T-cell (primary cell): Measurements from ENCODE around the gene ECSIT. TPM values are rescaled to one million over a fixed set of nuclear protein-coding genes. Genes with fewer than 3 reads are reported as not detected.
A peak's percentile ranks its signal among the peaks of the same experiment; 100 is the strongest.
"Not testable (repeated sequence)": the region's sequence is repeated elsewhere in the genome, so short reads cannot be mapped to it uniquely, and the experiment has no call there.

ENCODE experiments used
- ATAC-seq, 4 experiments: fragments of 200-7000 bp in 3 of 4; fragments of 150-1000 bp in 1 of 4; cut with Tn5 transposase; replicated peaks in 1 of 4; 1 replicate in 3 of 4; 2 replicates in 1 of 4; pipeline ENCODE4 v1.10.0; 2021; ENCODE audit warnings: moderate library complexity in 3 of 4, mild to moderate bottlenecking in 2 of 4, moderate number of reproducible peaks in 1 of 4
- CTCF ChIA-PET, 2 donors: fragments of 300-600 bp; sonication (Branson Sonifier 250); formaldehyde crosslinking; loops; one replicate each; lab custom pipeline; 2022; ENCODE audit warnings: antibody characterized with exemption in 2 of 2; lab: Charles Lee
- POLR2A ChIA-PET, 2 donors: fragments of 300-600 bp; sonication (Branson Sonifier 250); formaldehyde crosslinking; loops; one replicate each; lab custom pipeline; 2022; ENCODE audit warnings: antibody characterized with exemption in 2 of 2; lab: Charles Lee
- DNase-seq, 35 experiments: peaks; one replicate each; pipeline versions ENCODE4 v3.0.0 to v3.0.0-alpha.2; 2013 to 2023
- H3K27ac ChIP-seq: one replicate; pipeline ENCODE4 v1.5.1; 2013; ENCODE audit warnings: low read length
- H3K27me3 ChIP-seq, 2 experiments: replicated peaks in 1 of 2; 1 replicate in 1 of 2; 2 replicates in 1 of 2; pipeline versions ENCODE4 v1.6.1 to v1.7.0; 2013; ENCODE audit warnings: low read length in 1 of 2, mixed read lengths in 1 of 2; ENCODE audit not compliant: control insufficient read depth in 2 of 2, insufficient read depth in 2 of 2; ENCODE audit errors: extremely low read depth in 1 of 2
- H3K36me3 ChIP-seq, 2 donors: 1 replicate in 1 of 2; 2 replicates in 1 of 2; pipeline versions ENCODE4 v1.6.1 to v1.7.0; 2013; ENCODE audit warnings: low read length in 1 of 2; ENCODE audit not compliant: control insufficient read depth in 2 of 2, insufficient read depth in 1 of 2; ENCODE audit errors: extremely low read depth in 1 of 2
- H3K4me1 ChIP-seq, 2 experiments: 1 replicate in 1 of 2; 2 replicates in 1 of 2; pipeline versions ENCODE4 v1.6.1 to v1.7.0; 2013; ENCODE audit warnings: low read length in 2 of 2, mixed read lengths in 1 of 2; ENCODE audit not compliant: insufficient read depth in 2 of 2, control insufficient read depth in 1 of 2; ENCODE audit errors: extremely low read depth in 1 of 2
- H3K4me3 ChIP-seq, 2 donors: 1 replicate in 1 of 2; 2 replicates in 1 of 2; pipeline versions ENCODE4 v1.5.1 to v1.7.0; 2013; ENCODE audit warnings: mild to moderate bottlenecking in 2 of 2, low read length in 1 of 2, moderate library complexity in 1 of 2; ENCODE audit not compliant: control insufficient read depth in 1 of 2; ENCODE audit errors: extremely low read depth in 1 of 2
- H3K9me3 ChIP-seq: 2 replicates; pipeline ENCODE4 v1.7.0; 2013
- H3K27ac Mint-ChIP-seq, 2 donors: one replicate each; pipeline ENCODE4 v1.8.0; 2020 to 2021; ENCODE audit warnings: mild to moderate bottlenecking in 2 of 2, mixed read lengths in 2 of 2
- H3K27me3 Mint-ChIP-seq, 2 donors: one replicate each; pipeline ENCODE4 v1.8.0; 2021 to 2022; ENCODE audit warnings: mixed read lengths in 2 of 2
- H3K36me3 Mint-ChIP-seq: one replicate; pipeline ENCODE4 v1.8.0; 2021; ENCODE audit warnings: mixed read lengths
- H3K4me1 Mint-ChIP-seq, 3 donors: one replicate each; pipeline ENCODE4 v1.8.0; 2020 to 2022; ENCODE audit warnings: mixed read lengths in 3 of 3, mild to moderate bottlenecking in 1 of 3
- H3K4me3 Mint-ChIP-seq, 3 donors: one replicate each; pipeline ENCODE4 v1.8.0; 2020 to 2022; ENCODE audit warnings: mild to moderate bottlenecking in 3 of 3, mixed read lengths in 3 of 3, moderate library complexity in 3 of 3
- H3K9me3 Mint-ChIP-seq, 3 donors: one replicate each; pipeline ENCODE4 v1.8.0; 2020 to 2022; ENCODE audit warnings: mixed read lengths in 3 of 3
- WGBS: methylation state at CpG from one replicate; pipeline ENCODE4 v1.1.5; 2013; ENCODE audit warnings: missing lambda C conversion rate; ENCODE audit not compliant: insufficient coverage; 5-methylcytosine and 5-hydroxymethylcytosine counted together
- total RNA-seq, 35 experiments: library from RNA in 6 of 35; stranded (reverse) in 6 of 35; fragments of 120-200 nt in 1 of 35; gene quantifications; one replicate each; pipeline versions ENCODE4 v1.2.1 to v1.2.4 and lab custom pipeline; 2013 to 2026

Gene ECSIT
- total RNA-seq, 5 donors from 2014 or later (not counting 1 experiment from before 2014, with no cell fraction given): 28.8 to 52.0 (median 48.4) TPM

DNA sequence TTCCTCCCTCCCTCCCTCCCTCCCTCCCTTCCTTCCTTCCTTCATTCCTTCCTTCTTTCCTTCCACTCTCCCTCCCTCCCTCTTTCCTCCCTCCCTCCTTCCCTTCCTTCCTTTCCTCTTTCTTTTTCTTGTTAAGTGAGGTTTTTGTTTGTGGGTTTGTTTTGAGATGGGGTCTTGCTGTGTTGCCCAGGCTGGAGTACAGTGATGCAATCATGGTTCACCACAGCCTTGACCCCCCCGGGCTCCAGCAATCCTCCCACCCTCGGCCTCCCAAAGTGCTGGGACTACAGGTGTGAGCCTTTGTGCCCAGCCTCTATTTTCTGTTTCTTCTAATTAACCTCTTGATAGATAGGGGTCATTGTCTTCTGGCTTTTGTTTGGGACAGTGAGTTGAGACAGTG lies 67.5 kb downstream of the ECSIT start:
- Histone ChIP-seq H3K36me3 (no peaks in the 10 kb centered on the region), H3K27me3 (peaks cover 0 to 40% of the 10 kb centered on the region in 2 experiments), H3K4me1 (no peaks in the 10 kb centered on the region), H3K27ac (no peak overlapping the region), H3K4me3 (no peak overlapping the region), H3K9me3 (no peaks in the 10 kb centered on the region)
- WGBS: no CpG with 5 or more reads among the region's 2 CpGs
- Mint-ChIP-seq H3K4me1 (peaks cover 0 to 4% (median 2%) of the 10 kb centered on the region in 3 donors), H3K9me3 (no peaks in the 10 kb centered on the region), H3K36me3 (no peaks in the 10 kb centered on the region), H3K4me3 (no peak overlapping the region), H3K27me3 (peaks cover 18 to 21% of the 10 kb centered on the region in 2 donors), H3K27ac (no peak overlapping the region)
- ChIA-PET CTCF (interaction anchor here in 1 of 2 donors (0.6 kb wide), 1 partner anchor 540 kb away, joined by 3 read pairs; no protein-coding TSS in a partner anchor), POLR2A (interaction anchor here in 1 of 2 donors (0.7 kb wide), 1 partner anchor 38 kb away, joined by 4 read pairs; no protein-coding TSS in a partner anchor)
- DNase-seq (no peak), ATAC-seq (no peak)

DNA sequence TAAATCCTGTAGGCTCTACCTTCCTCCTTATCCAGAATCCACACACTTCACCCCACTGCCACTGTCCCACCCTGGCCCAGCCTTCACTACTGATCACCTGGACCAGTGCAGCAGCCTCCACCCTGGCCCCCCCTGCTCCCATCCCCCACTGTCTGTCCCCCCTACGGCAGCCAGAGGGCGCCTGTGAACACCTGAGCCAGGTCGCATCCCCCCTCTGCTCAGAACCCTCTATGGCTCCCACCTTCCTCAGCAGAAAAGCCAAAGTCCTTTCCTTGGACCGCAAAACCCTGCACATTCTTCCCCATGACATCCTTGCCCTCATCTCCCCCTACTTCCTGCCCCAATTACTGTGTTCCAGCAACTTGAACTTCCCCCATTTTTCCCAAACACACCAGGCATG lies 68.7 kb downstream of the ECSIT start:
- no peak overlapping the region for H3K27ac ChIP-seq
- Mint-ChIP-seq H3K4me1 (peaks cover 0 to 4% (median 2%) of the 10 kb centered on the region in 3 donors), H3K9me3 (no peaks in the 10 kb centered on the region), H3K27me3 (peaks cover 16 to 21% of the 10 kb centered on the region in 2 donors), H3K27ac (no peak overlapping the region), H3K4me3 (no peak overlapping the region), H3K36me3 (no peaks in the 10 kb centered on the region)
- peak in 1 of 35 experiments; percentile 25 for DNase-seq
- CTCF ChIA-PET: no interaction called here
- ATAC-seq: no peak
- 47% methylated on average over 4 of the region's 4 CpGs for WGBS
- H3K9me3 ChIP-seq: no peaks in the 10 kb centered on the region
- H3K4me3 ChIP-seq: no peak overlapping the region
- no peaks in the 10 kb centered on the region for H3K36me3 ChIP-seq
- no peaks in the 10 kb centered on the region for H3K4me1 ChIP-seq
- POLR2A ChIA-PET: no interaction called here
- H3K27me3 ChIP-seq: peaks cover 0 to 29% of the 10 kb centered on the region in 2 experiments

DNA sequence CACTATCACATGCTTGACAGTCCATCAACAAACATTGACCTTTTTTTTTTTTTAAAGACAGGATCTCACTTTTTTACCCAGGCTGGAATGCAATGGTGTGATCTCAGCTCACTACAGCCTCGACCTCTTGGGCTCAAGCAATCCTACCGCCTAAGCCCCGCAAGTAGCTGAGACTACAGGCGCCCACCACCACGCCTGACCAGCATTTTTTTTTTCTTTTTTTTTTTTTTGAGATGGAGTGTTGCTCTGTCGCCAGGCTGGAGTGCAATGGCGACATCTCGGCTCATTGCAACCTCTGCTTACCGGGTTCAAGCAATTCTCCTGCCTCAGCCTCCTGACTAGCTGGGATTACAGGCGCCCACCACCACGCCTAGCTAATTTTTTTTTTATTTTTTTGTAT lies 70.0 kb downstream of the ECSIT start:
- H3K9me3 Mint-ChIP-seq, POLR2A ChIA-PET, DNase-seq, H3K27ac Mint-ChIP-seq, H3K4me1 ChIP-seq, H3K36me3 Mint-ChIP-seq, H3K9me3 ChIP-seq, H3K36me3 ChIP-seq, H3K27ac ChIP-seq, ATAC-seq, H3K4me3 ChIP-seq, H3K4me1 Mint-ChIP-seq, H3K4me3 Mint-ChIP-seq, CTCF ChIA-PET: not testable (repeated sequence)
- 57% methylated on average over 3 of the region's 11 CpGs for WGBS
- H3K27me3 Mint-ChIP-seq: peaks cover 16 to 21% of the 10 kb centered on the region in 2 donors
- H3K27me3 ChIP-seq: peaks cover 0 to 24% of the 10 kb centered on the region in 2 experiments

DNA sequence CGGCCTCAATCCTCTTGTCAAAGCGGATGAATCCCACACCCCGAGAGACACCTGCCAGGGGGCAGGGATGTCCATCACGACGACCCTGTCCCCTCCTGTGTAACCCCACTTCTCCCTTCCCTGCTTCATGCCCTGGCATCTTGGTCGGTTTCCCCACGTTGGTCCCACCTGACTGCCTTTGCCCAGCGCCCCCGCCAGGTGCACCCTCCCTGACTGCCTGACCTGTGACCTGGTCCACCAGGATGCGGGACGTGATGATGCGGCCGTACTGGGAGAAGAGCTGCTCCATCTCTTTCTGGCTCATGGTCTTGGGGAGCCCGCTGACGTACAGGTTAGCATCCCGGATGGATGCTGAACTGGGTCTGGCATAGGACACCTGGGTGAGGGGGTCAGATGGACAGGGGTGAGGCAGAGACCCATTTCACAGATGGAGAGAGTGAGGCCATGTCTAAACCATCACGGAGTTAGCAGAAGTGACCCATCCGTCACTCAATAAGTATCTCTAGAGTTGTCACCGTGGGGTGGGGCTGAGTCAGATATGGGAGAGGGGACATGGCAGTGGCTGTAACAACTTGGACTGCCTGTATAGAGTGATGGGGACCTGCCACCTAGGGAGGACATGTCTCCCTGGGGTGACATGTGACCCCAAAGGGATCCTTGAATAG lies 70.6 kb downstream of the ECSIT start:
- CTCF ChIA-PET: interaction anchor here in 1 of 2 donors (0.5 kb wide), 1 partner anchor 114 kb away, joined by 3 read pairs; no protein-coding TSS in a partner anchor
- Mint-ChIP-seq H3K9me3 (no peaks in the 10 kb centered on the region), H3K27ac (no peak overlapping the region), H3K4me1 (peaks cover 0 to 4% (median 2%) of the 10 kb centered on the region in 3 donors), H3K36me3 (no peaks in the 10 kb centered on the region), H3K27me3 (peaks cover 16 to 20% of the 10 kb centered on the region in 2 donors), H3K4me3 (no peak overlapping the region)
- Histone ChIP-seq H3K9me3 (no peaks in the 10 kb centered on the region), H3K36me3 (no peaks in the 10 kb centered on the region), H3K4me3 (no peak overlapping the region), H3K4me1 (peaks cover 0 to 3% of the 10 kb centered on the region in 2 experiments), H3K27ac (no peak overlapping the region), H3K27me3 (peaks cover 0 to 24% of the 10 kb centered on the region in 2 experiments)
- WGBS: 90% methylated on average over 19 of the region's 19 CpGs
- ATAC-seq (no peak), DNase-seq (no peak)
- POLR2A ChIA-PET: no interaction called here

DNA sequence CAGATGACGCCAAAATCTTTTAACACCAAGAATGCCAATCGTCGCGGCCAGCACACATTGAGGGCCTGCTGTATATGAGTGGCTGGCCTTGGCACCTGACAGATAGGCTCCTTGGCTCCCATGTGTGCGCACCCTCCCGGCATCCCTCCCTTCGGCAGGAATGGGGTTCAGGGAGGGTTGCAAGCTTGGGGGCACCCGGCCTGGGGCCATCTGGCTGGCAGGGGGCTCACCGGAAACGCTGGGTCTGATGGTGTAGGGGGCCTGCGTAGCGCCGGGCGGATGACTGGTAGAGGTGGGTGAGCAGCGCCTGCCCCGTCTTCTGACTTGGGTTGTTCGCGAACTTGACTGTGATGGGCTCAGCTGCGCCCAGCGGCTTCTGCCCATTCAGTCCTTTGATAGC lies 71.1 kb downstream of the ECSIT start:
- CTCF ChIA-PET: interaction anchor here in 1 of 2 donors (0.5 kb wide), 1 partner anchor 115 kb away, joined by 3 read pairs; no protein-coding TSS in a partner anchor
- H3K27me3 Mint-ChIP-seq: peaks cover 16% of the 10 kb centered on the region in 2 donors
- no peaks in the 10 kb centered on the region for H3K9me3 Mint-ChIP-seq
- H3K4me1 Mint-ChIP-seq: no peaks in the 10 kb centered on the region
- H3K27ac Mint-ChIP-seq: no peak overlapping the region
- Histone ChIP-seq H3K4me1 (peaks cover 0 to 3% of the 10 kb centered on the region in 2 experiments), H3K36me3 (no peaks in the 10 kb centered on the region), H3K9me3 (no peaks in the 10 kb centered on the region), H3K27ac (no peak overlapping the region), H3K27me3 (peaks cover 0 to 24% of the 10 kb centered on the region in 2 experiments), H3K4me3 (no peak overlapping the region)
- H3K36me3 Mint-ChIP-seq: no peaks in the 10 kb centered on the region
- no peak for DNase-seq
- WGBS: 88% methylated on average over 13 of the region's 20 CpGs
- no peak overlapping the region for H3K4me3 Mint-ChIP-seq
- no peak for ATAC-seq
- POLR2A ChIA-PET: no interaction called here

DNA sequence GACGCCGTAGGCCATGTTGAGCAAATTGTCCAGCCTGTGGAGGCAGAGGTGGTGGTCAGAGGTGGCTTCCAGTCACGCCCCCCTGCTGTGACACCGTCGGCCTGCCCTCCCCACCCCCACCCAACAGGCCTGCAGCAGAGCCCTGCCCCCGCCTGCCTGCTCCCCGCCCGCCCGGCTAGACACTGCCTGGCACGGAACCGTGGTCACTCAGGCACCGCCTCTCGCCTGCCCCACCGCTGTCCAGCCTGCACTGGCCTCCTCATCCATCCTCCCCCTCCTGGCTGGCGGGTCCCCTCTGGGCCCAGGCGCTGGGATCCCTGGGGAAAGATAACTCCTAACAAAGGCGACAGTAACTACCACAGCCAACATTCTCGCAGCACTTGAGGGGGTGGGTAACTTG lies 71.8 kb downstream of the ECSIT start:
- Histone ChIP-seq H3K36me3 (no peaks in the 10 kb centered on the region), H3K4me3 (no peak overlapping the region), H3K4me1 (peaks cover 0 to 3% of the 10 kb centered on the region in 2 experiments), H3K27me3 (peaks cover 0 to 24% of the 10 kb centered on the region in 2 experiments), H3K9me3 (no peaks in the 10 kb centered on the region), H3K27ac (no peak overlapping the region)
- H3K27me3 Mint-ChIP-seq: peaks cover 16% of the 10 kb centered on the region in 2 donors
- WGBS: 64% methylated on average over 8 of the region's 18 CpGs
- DNase-seq: no peak
- ChIA-PET CTCF (no interaction called here), POLR2A (no interaction called here)
- H3K4me3 Mint-ChIP-seq: no peak overlapping the region
- H3K36me3 Mint-ChIP-seq: no peaks in the 10 kb centered on the region
- no peaks in the 10 kb centered on the region for H3K9me3 Mint-ChIP-seq
- H3K27ac Mint-ChIP-seq: no peak overlapping the region
- no peak for ATAC-seq
- H3K4me1 Mint-ChIP-seq: peaks cover 0 to 2% (median 0%) of the 10 kb centered on the region in 3 donors
